Vagina (tissue), 2 donors: ENCODE measurements around the gene ESYT1. TPM values are rescaled to one million over a fixed set of nuclear protein-coding genes. Genes with fewer than 3 reads are reported as not detected.
"Not testable (repeated sequence)": the region's sequence is repeated elsewhere in the genome, so short reads cannot be mapped to it uniquely, and the experiment has no call there.

ENCODE experiments used
- DNase-seq, 2 donors: peaks; one replicate each; pipeline ENCODE4 v3.0.0-alpha.2; 2017; ENCODE audit errors: extremely low spot score in 2 of 2
- H3K27ac ChIP-seq: fragments of 200-600 bp; sonication (generic); one replicate; pipeline ENCODE4 v1.5.1; 2019
- H3K27me3 ChIP-seq: fragments of 200-600 bp; sonication (generic); one replicate; pipeline ENCODE4 v1.5.1; 2019
- H3K36me3 ChIP-seq, 2 donors: fragments of 200-600 bp; sonication (generic); one replicate each; pipeline ENCODE4 v1.5.1; 2017 to 2019
- H3K4me1 ChIP-seq: fragments of 200-600 bp; sonication (generic); one replicate; pipeline ENCODE4 v1.5.1; 2019
- H3K4me3 ChIP-seq, 2 donors: fragments of 200-600 bp; sonication (generic); 1 replicate in 1 of 2; 2 replicates in 1 of 2; pipeline ENCODE4 v1.5.1; 2016 to 2019
- H3K9me3 ChIP-seq: fragments of 200-600 bp; sonication (generic); one replicate; pipeline ENCODE4 v1.5.1; 2019
- CTCF ChIP-seq, 3 experiments: fragments of 450-650 bp in 2 of 3; fragments of 200-600 bp in 1 of 3; sonication (generic) in 1 of 3; IDR thresholded peaks; one replicate each; pipeline ENCODE4 v1.5.1; 2017 to 2019; ENCODE audit warnings: antibody characterized with exemption in 3 of 3, mild to moderate bottlenecking in 2 of 3, moderate library complexity in 2 of 3
- POLR2A ChIP-seq, 2 donors: fragments of 450-650 bp; IDR thresholded peaks; one replicate each; pipeline ENCODE4 v1.6.1; 2017; ENCODE audit warnings: antibody characterized with exemption in 2 of 2, mild to moderate bottlenecking in 2 of 2, moderate library complexity in 2 of 2
- POLR2AphosphoS5 ChIP-seq, 2 donors: sonication (generic); formaldehyde crosslinking; IDR thresholded peaks; one replicate each; pipeline ENCODE4 v1.9.0; 2017; ENCODE audit warnings: antibody characterized with exemption in 2 of 2, mild to moderate bottlenecking in 2 of 2, low read depth in 1 of 2; ENCODE audit not compliant: insufficient read depth in 1 of 2
- intact Hi-C: fragments of 100-400 bp; cut with DNase I; formaldehyde crosslinking; loops from one replicate; pipeline ENCODE4 v1.15.1; 2023
- total RNA-seq: library from RNA; depleted of rRNA; stranded (reverse); fragments of >200 nt; gene quantifications from one replicate; pipeline ENCODE4 v1.2.3, GENCODE V29; 2016

Gene ESYT1
- total RNA-seq, 1 donor from 2014 or later = 140 TPM

DNA sequence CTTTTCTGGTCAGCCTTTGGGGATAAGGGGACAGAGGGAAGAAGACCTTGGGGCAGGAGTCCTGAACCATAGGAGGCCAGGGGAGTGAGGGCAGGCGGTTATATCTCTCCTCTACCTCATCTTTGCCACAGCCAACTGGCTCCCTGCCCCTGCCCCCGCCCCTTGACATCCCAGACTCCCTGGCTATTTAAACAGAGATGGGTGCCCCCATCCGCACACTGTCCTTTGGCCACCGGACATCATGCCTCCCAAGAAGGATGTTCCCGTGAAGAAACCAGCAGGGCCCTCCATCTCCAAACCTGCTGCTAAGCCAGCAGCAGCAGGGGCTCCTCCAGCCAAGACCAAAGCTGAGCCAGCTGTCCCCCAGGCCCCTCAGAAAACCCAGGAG lies 25.6 kb downstream of the ESYT1 start:
- H3K4me3 ChIP-seq = no peak overlapping the region
- H3K9me3 ChIP-seq = no peaks in the 10 kb centered on the region
- H3K36me3 ChIP-seq = no peaks in the 10 kb centered on the region
- no peak for TF ChIP-seq POLR2AphosphoS5 (IDR thresholded peaks at IDR 0.05; ENCODE audit: insufficient read depth in 1 of 2, low read depth in 1 of 2)
- no peak for TF ChIP-seq CTCF (IDR thresholded peaks at IDR 0.05)
- no peak for TF ChIP-seq POLR2A (IDR thresholded peaks at IDR 0.05)
- H3K27me3 ChIP-seq = no peaks in the 10 kb centered on the region
- DNase-seq = no peak
- peaks cover 33% of the 10 kb centered on the region for H3K4me1 ChIP-seq
- H3K27ac ChIP-seq = peak overlapping the region; percentile 89
- intact Hi-C loops = no loop called here

DNA sequence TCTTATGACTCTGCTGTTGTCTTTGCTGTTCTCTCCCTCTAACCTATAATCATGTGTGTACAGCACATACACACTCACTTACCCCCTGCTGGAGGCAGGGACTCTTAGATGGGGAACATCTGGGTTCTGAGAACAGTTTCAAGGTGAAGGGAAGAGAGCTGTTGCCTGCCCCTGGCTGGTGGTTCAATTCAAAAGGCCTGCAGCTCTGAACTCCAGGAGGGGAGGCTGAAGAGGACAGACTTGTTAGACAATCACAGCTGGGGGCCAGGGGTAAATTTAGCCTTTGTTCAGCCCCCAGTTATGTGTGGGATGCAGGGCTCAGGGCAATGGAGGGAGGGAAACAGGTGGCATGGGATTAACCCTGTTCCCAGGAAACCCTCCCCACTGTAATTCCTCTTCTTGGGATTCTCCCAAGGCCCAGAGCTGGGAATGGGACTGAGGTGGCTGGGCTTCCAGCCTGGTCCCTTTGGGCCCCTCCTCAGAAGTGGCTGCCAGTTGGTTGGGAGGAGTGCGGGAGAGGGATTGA lies 26.2 kb downstream of the ESYT1 start:
- intact Hi-C loops = no loop called here
- Histone ChIP-seq H3K4me3 (no peak overlapping the region), H3K9me3 (no peaks in the 10 kb centered on the region), H3K27ac (no peak overlapping the region), H3K4me1 (peaks cover 35% of the 10 kb centered on the region), H3K27me3 (no peaks in the 10 kb centered on the region), H3K36me3 (no peaks in the 10 kb centered on the region)
- TF ChIP-seq POLR2A (IDR thresholded peaks at IDR 0.05) (no peak), CTCF (IDR thresholded peaks at IDR 0.05) (no peak), POLR2AphosphoS5 (IDR thresholded peaks at IDR 0.05; ENCODE audit: insufficient read depth in 1 of 2, low read depth in 1 of 2) (no peak)
- DNase-seq = no peak

DNA sequence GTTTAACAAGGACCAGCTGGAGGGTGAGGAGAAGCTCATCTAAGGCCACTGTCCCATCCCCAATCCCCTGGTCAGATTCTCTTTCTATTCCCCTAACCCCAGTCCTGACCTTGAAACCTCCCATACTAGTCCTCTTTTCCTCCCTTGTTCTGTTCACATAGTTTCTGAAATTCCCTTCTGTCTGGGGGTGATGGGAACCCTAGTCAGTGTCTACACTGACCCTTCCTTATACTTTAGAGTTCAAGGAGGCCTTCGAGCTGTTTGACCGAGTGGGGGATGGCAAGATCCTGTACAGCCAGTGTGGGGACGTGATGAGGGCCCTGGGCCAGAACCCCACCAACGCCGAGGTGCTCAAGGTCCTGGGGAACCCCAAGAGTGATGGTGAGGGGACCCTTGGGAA lies 26.8 kb downstream of the ESYT1 start:
- Histone ChIP-seq H3K4me1 (peaks cover 40% of the 10 kb centered on the region), H3K4me3 (no peak overlapping the region), H3K36me3 (peaks cover 0 to 3% of the 10 kb centered on the region in 2 donors), H3K27ac (no peak overlapping the region), H3K27me3 (no peaks in the 10 kb centered on the region), H3K9me3 (no peaks in the 10 kb centered on the region)
- DNase-seq = no peak
- TF ChIP-seq CTCF (IDR thresholded peaks at IDR 0.05) = no peak
- TF ChIP-seq POLR2A (IDR thresholded peaks at IDR 0.05) = no peak
- TF ChIP-seq POLR2AphosphoS5 (IDR thresholded peaks at IDR 0.05; ENCODE audit: insufficient read depth in 1 of 2, low read depth in 1 of 2) = no peak
- intact Hi-C loops = no loop called here

DNA sequence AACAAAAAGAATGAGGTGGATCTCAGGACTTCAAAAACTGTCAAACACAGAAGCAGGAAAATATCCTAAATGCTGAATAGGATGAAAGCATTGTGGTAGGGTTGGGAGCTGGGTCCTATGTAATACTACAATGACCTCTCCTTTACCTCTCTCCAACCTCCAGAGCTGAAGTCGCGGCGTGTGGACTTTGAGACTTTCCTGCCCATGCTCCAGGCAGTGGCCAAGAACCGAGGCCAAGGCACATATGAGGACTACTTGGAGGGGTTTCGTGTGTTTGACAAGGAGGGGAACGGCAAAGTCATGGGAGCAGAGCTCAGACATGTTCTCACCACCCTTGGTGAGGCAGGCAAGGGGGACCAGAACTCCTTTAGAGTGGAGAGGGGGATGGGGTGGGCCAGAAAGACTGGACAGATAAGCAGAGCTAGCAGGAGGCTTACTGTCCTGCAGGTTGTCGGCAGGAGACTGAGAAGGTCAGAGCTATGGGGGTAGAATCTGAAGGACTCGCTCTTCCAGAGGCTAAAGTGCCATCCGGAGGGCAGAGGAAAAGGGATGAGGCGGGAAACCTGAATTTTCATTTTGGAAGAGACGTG lies 27.3 kb downstream of the ESYT1 start:
- Histone ChIP-seq H3K36me3 (peaks cover 0 to 8% of the 10 kb centered on the region in 2 donors), H3K27ac (no peak overlapping the region), H3K4me1 (peaks cover 45% of the 10 kb centered on the region), H3K27me3 (no peaks in the 10 kb centered on the region), H3K4me3 (no peak overlapping the region), H3K9me3 (no peaks in the 10 kb centered on the region)
- no peak for TF ChIP-seq POLR2A (IDR thresholded peaks at IDR 0.05)
- no peak for TF ChIP-seq CTCF (IDR thresholded peaks at IDR 0.05)
- TF ChIP-seq POLR2AphosphoS5 (IDR thresholded peaks at IDR 0.05; ENCODE audit: insufficient read depth in 1 of 2, low read depth in 1 of 2) = no peak
- intact Hi-C loops = no loop called here
- DNase-seq = no peak

DNA sequence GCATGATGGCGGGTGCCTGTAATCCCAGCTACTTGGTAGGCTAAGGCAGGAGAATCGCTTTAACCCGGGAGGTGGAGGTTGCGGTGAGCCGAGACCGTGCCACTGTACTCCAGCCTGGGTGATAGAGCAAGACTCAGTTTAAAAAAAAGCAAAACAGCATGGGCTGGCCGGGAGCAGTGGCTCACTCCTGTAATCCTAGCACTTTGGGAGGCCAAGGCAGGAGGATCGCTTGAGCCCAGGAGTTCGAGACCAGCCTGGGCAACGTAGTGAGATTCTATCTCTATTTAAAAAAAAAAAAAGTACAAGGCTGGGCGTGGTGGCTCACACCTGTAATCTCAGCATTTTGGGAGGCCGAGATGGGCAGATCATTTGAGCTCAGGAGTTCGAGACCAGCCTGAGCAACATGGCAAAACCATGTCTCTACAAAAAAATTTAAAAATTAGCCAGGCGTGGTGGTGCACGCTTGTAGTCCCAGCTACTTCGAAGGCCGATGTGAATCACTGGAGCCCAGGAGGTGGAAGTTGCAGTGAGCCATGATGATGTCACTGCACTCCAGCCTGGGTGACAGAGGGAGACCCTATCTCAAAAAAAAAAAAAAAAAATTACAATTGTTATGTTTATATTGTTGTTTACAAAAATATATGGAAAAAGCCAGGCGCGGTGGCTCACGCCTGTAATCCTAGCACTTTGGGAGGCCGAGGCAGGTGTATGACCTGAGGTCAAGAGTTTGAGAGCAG lies 28.6 kb downstream of the ESYT1 start:
- H3K9me3 ChIP-seq, DNase-seq, intact Hi-C loops, H3K27me3 ChIP-seq: not testable (repeated sequence)
- H3K27ac ChIP-seq = peak overlapping the region; percentile 99
- H3K4me3 ChIP-seq = peak overlapping the region; percentile 93 to 97
- peaks cover 50% of the 10 kb centered on the region for H3K4me1 ChIP-seq
- peaks cover 3 to 19% of the 10 kb centered on the region in 2 donors for H3K36me3 ChIP-seq
